GM21717 (cell line): ENCODE data around the gene PRSS38.

Experiments
- ATAC-seq: cut with Tn5 transposase; IDR thresholded peaks from one replicate; pipeline ENCODE4 v1.9.1; 2021; ENCODE audit warnings: mild to moderate bottlenecking, moderate library complexity; ENCODE audit not compliant: unreplicated experiment

PRSS38 gene

DNA sequence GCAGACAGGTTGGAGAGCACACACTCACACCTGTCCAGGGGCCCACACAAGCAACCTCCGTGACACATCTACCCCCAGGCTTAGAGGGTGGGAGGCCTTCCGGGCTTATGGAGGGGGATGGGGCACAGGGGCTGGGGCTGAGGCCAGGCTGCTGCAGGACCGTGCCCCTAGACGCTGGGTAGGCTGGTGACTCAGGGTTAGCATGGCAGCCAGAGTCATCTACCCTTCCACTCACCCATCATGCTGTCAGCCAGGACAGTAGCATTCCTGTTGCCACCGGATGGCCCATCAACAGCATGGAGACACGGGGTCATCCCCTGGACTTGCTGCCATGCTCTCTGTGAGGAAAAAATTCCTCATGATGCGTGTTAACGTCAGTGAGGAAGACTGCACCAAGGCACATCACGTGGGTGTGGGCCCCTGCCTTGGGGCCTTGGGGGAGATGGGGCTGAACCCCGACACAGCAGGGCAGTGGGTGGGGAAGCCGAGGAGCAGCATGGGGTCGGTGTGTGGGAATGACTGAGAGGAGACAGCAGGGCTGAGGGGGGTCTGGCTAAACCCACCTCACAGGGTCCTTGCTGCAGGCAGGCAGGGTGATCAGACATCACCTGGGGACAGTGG lies 79.5 kb downstream of the PRSS38 start:
- ATAC-seq = no peak
